Measurements from ENCODE around the gene TBX4.

GRCh38 chr17:61464843-61465180, 12.6 kb downstream of the TBX4 start:
- TF ChIP-seq REST (IDR thresholded peaks at IDR 0.05) = no peak
- no peak for TF ChIP-seq CTCF (IDR thresholded peaks at IDR 0.05; ENCODE audit: low read depth, low read length, missing input control)
- TF ChIP-seq EGR1 (IDR thresholded peaks at IDR 0.05; ENCODE audit: low read depth in 2 of 2) = no peak
- no peak for TF ChIP-seq TAF1 (conservative IDR thresholded peaks at IDR 0.05)
- no peak for TF ChIP-seq JUND (IDR thresholded peaks at IDR 0.05)
- TF ChIP-seq YY1 (IDR thresholded peaks at IDR 0.05) = no peak
- TF ChIP-seq SP1 (IDR thresholded peaks at IDR 0.05) = no peak
- no peak for TF ChIP-seq ATF3 (IDR thresholded peaks at IDR 0.05)
- no peak for TF ChIP-seq HNF4G (IDR thresholded peaks at IDR 0.05)
- TF ChIP-seq RAD21 (IDR thresholded peaks at IDR 0.05) = no peak

Data from liver (tissue), 3 donors.